CD4-positive, CD25-positive, alpha-beta regulatory T cell (primary cell): ENCODE results near the gene RRM1. TPM values are rescaled to one million over a fixed set of nuclear protein-coding genes. Genes with fewer than 3 reads are reported as not detected.
A peak's percentile ranks its signal among the peaks of the same experiment; 100 is the strongest.

Source experiments
- ATAC-seq, 2 donors: fragments of 150-1000 bp; cut with Tn5 transposase; one replicate each; pipeline ENCODE4 v1.10.0; 2021; ENCODE audit warnings: low read depth in 2 of 2, moderate number of reproducible peaks in 2 of 2, moderate library complexity in 1 of 2
- DNase-seq, 3 donors: peaks; one replicate each; pipeline versions ENCODE4 v3.0.0 to v3.0.0-alpha.2; 2012 to 2022; ENCODE audit warnings: mixed read lengths in 1 of 3
- H3K27ac ChIP-seq: one replicate; pipeline ENCODE4 v1.7.0; 2013; ENCODE audit warnings: mild to moderate bottlenecking, low read length; ENCODE audit not compliant: insufficient read depth, poor library complexity, severe bottlenecking
- H3K27me3 ChIP-seq: one replicate; pipeline ENCODE4 v1.7.0; 2013; ENCODE audit warnings: low read length; ENCODE audit not compliant: control insufficient read depth, insufficient read depth
- H3K36me3 ChIP-seq: one replicate; pipeline ENCODE4 v1.7.0; 2013; ENCODE audit warnings: mild to moderate bottlenecking, low read length, moderate library complexity; ENCODE audit not compliant: control insufficient read depth, insufficient read depth
- H3K4me1 ChIP-seq: 2 replicates; pipeline ENCODE4 v1.7.0; 2013; ENCODE audit warnings: mild to moderate bottlenecking, low read length; ENCODE audit not compliant: insufficient read depth, control insufficient read depth, poor library complexity, severe bottlenecking
- H3K4me3 ChIP-seq: one replicate; pipeline ENCODE4 v1.7.0; 2013; ENCODE audit warnings: low read depth, mild to moderate bottlenecking, low read length, moderate library complexity
- H3K9me3 ChIP-seq, 2 experiments: 1 replicate in 1 of 2; 2 replicates in 1 of 2; pipeline ENCODE4 v1.7.0; 2013; ENCODE audit warnings: low read length in 2 of 2, mild to moderate bottlenecking in 1 of 2, moderate library complexity in 1 of 2; ENCODE audit not compliant: control insufficient read depth in 2 of 2
- H3K27ac Mint-ChIP-seq, 3 donors: one replicate each; pipeline ENCODE4 v1.8.0; 2020 to 2022; ENCODE audit warnings: mild to moderate bottlenecking in 3 of 3, mixed read lengths in 3 of 3, moderate library complexity in 2 of 3
- H3K27me3 Mint-ChIP-seq: one replicate; pipeline ENCODE4 v1.8.0; 2022; ENCODE audit warnings: mild to moderate bottlenecking, mixed read lengths
- H3K36me3 Mint-ChIP-seq: one replicate; pipeline ENCODE4 v1.8.0; 2020; ENCODE audit warnings: mixed read lengths
- H3K4me1 Mint-ChIP-seq, 4 donors: one replicate each; pipeline ENCODE4 v1.8.0; 2020 to 2022; ENCODE audit warnings: mixed read lengths in 4 of 4, mild to moderate bottlenecking in 1 of 4
- H3K4me3 Mint-ChIP-seq, 4 donors: one replicate each; pipeline ENCODE4 v1.8.0; 2020 to 2022; ENCODE audit warnings: mild to moderate bottlenecking in 4 of 4, mixed read lengths in 4 of 4, moderate library complexity in 3 of 4
- H3K9me3 Mint-ChIP-seq, 7 donors: one replicate each; pipeline ENCODE4 v1.8.0; 2020 to 2022; ENCODE audit warnings: mixed read lengths in 7 of 7, mild to moderate bottlenecking in 3 of 7, moderate library complexity in 2 of 7
- polyA plus RNA-seq, 4 donors: library from polyadenylated mRNA; unstranded; fragments of 300-500 nt; fragmentation: Illumina TruSeq; gene quantifications; one replicate each; pipeline ENCODE4 v1.2.3, GENCODE V29; 2021
- total RNA-seq: library from RNA; stranded (reverse); gene quantifications from one replicate; pipeline ENCODE4 v1.2.3, GENCODE V29; 2022

RRM1 gene
- total and polyA plus RNA-seq, 5 donors from 2014 or later = 52.3 to 83.3 (median 67.7) TPM

- no peak for DNase-seq
- no peak overlapping the region for H3K4me3 Mint-ChIP-seq
- H3K27me3 Mint-ChIP-seq = peaks cover 8% of the 10 kb centered on the region
- H3K9me3 ChIP-seq = no peaks in the 10 kb centered on the region
- no peak for ATAC-seq
- no peaks in the 10 kb centered on the region for H3K36me3 ChIP-seq
- no peaks in the 10 kb centered on the region for H3K36me3 Mint-ChIP-seq
- H3K27ac Mint-ChIP-seq = peak overlapping the region in 1 of 3 donors; percentile 76
- peaks cover 0 to 5% (median 2%) of the 10 kb centered on the region in 4 donors for H3K4me1 Mint-ChIP-seq
- no peak overlapping the region for H3K27ac ChIP-seq
- no peaks in the 10 kb centered on the region for H3K9me3 Mint-ChIP-seq
- no peak overlapping the region for H3K4me3 ChIP-seq
- no peaks in the 10 kb centered on the region for H3K27me3 ChIP-seq
- H3K4me1 ChIP-seq = peaks cover 9% of the 10 kb centered on the region
Observed at GRCh38 chr11:4184163-4184916, 89.7 kb downstream of the RRM1 start.

DNA sequence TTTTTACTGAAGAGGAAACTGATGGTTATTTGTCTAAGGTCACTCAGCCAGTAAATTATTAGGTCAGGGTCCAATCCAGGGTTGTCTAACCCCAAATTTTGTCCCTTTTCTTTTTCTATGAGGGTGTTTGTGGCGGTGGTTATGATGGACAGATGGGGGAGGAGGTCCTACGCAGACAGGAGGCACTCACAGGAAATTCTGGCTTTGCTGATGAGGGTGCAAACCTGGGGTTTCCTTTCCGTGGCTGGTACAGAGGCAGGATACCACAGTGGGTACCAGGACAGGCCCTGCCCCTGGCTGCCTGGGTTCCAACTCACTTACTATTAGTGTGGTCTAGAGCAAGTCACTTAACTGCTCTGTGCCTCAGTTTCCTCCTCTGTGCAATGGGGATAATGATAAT, 91.0 kb downstream of the RRM1 start:
- Histone ChIP-seq H3K9me3 (no peaks in the 10 kb centered on the region), H3K27ac (no peak overlapping the region), H3K4me1 (peaks cover 9% of the 10 kb centered on the region), H3K4me3 (no peak overlapping the region), H3K36me3 (no peaks in the 10 kb centered on the region), H3K27me3 (no peaks in the 10 kb centered on the region)
- H3K36me3 Mint-ChIP-seq = no peaks in the 10 kb centered on the region
- DNase-seq (no peak), ATAC-seq (no peak)
- H3K4me3 Mint-ChIP-seq = no peak overlapping the region
- H3K9me3 Mint-ChIP-seq = no peaks in the 10 kb centered on the region
- peaks cover 0 to 5% (median 2%) of the 10 kb centered on the region in 4 donors for H3K4me1 Mint-ChIP-seq
- peaks cover 8% of the 10 kb centered on the region for H3K27me3 Mint-ChIP-seq
- no peak overlapping the region for H3K27ac Mint-ChIP-seq

DNA sequence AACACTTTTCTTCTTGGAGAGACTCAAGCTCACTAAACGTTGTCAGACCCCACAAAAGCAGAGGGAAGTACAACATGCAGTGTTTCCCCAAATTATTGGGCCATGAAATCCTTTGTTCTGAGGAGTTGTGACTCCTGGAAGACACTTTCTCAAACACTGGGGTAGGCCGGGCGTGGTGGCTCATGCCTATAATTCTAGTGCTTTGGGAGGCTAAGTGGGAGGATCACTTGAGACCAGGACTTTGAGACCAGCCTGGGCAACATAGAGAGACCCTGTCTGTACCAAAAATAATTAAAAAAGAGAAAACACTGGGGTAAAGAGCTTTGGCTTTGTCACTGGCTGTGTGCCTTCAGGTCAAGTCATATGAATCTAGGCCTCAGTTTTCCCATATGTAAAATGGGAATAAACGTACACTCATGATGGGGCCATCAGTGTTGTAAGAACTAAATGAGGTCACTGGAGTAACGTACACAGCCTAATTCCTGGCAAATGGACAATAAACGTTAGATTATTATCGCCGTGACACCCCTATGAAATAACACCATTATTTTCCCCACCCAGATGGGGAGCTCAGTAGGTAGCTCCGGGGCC, 92.0 kb downstream of the RRM1 start:
- Mint-ChIP-seq H3K4me1 (peaks cover 0 to 5% (median 2%) of the 10 kb centered on the region in 4 donors), H3K27me3 (peaks cover 14% of the 10 kb centered on the region), H3K27ac (no peak overlapping the region), H3K36me3 (no peaks in the 10 kb centered on the region), H3K4me3 (peak overlapping the region; percentile 52 to 84 (median 72)), H3K9me3 (no peaks in the 10 kb centered on the region)
- H3K36me3 ChIP-seq = no peaks in the 10 kb centered on the region
- ATAC-seq (no peak), DNase-seq (no peak)
- H3K9me3 ChIP-seq = no peaks in the 10 kb centered on the region
- no peak overlapping the region for H3K4me3 ChIP-seq
- peaks cover 9% of the 10 kb centered on the region for H3K4me1 ChIP-seq
- H3K27me3 ChIP-seq = no peaks in the 10 kb centered on the region
- H3K27ac ChIP-seq = no peak overlapping the region

DNA sequence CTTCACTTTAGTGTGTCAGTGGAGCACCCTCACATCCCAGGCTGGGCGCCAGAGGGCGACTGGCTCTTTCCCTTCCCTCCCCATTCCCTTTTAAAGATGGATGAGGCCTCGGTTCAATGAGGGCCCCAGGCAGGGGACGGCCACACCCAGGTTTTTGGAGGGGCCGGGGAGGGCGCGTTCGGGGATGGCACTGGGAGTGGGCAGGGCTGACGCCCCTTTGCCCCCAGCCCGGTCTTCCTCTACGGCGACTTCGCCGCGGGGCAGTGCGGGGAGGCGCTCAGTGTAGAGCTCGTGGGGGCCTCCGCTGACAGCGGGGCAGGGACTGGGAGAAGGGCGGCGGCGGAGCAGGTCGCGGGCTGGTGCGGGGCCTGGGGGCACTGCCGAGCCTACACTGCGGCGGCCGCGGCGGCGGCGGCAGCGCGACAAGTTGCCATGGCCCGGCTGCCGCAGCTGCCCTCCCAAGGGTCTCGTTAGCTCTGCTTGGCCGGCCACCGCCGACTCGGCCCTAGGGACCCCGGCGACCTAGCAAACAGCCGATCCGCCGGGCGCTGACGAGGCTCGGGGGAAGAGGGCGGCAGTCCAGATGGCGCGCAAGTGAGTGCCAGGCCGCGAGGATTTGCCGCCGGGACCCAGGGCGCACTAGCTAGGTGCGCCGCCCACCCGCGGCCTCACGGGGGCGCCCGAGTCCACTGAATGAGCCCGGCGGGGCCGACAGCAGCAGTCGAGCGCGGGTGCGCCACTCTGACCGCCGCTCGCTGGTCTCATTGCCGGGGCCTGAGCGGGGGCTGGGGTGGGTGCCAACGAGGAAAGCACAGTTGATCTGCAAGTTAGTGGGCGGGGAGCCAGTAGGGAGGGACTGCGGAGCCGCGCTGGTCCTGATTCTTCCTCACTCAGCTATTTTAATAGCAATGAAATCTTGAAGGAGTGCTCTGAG, 92.7 kb downstream of the RRM1 start:
- H3K4me3 Mint-ChIP-seq = peak overlapping the region; percentile 52 to 84 (median 80)
- H3K27me3 Mint-ChIP-seq = peaks cover 14% of the 10 kb centered on the region
- H3K9me3 Mint-ChIP-seq = no peaks in the 10 kb centered on the region
- peak overlapping the region in 1 of 3 donors; percentile 32 for H3K27ac Mint-ChIP-seq
- no peak overlapping the region for H3K27ac ChIP-seq
- no peaks in the 10 kb centered on the region for H3K27me3 ChIP-seq
- H3K4me3 ChIP-seq = no peak overlapping the region
- H3K36me3 ChIP-seq = no peaks in the 10 kb centered on the region
- H3K36me3 Mint-ChIP-seq = no peaks in the 10 kb centered on the region
- ATAC-seq (peak; percentile 86 to 91), DNase-seq (peak; percentile 69 to 78 (median 76))
- H3K4me1 ChIP-seq = peaks cover 9% of the 10 kb centered on the region
- H3K9me3 ChIP-seq = no peaks in the 10 kb centered on the region
- H3K4me1 Mint-ChIP-seq = peaks cover 0 to 5% (median 2%) of the 10 kb centered on the region in 4 donors

Other genes with a start within 250 kb of the RRM1 start
- gene STIM1, start 239.1 kb upstream of the RRM1 start, total RNA-seq = 134 TPM
- gene STIM1, start 239.1 kb upstream of the RRM1 start, polyA plus RNA-seq = 10 to 100 TPM; 25.7 to 30.6 (median 29.7) TPM